ENCODE results near the gene HSPA4.

- TF ChIP-seq CTCF (IDR thresholded peaks at IDR 0.05) (no peak), EZH2 (IDR thresholded peaks at IDR 0.05; ENCODE audit: borderline replicate concordance, insufficient read depth, low read depth, low read length, poor library complexity, severe bottlenecking) (no peak)
Measured at GRCh38 chr5:133050521-133050920, 1.3 kb upstream of the HSPA4 start.

All from B cell (primary cell).